AG08396 (cell line): ENCODE data around the gene TANC2.
"Not testable (repeated sequence)": the region's sequence is repeated elsewhere in the genome, so short reads cannot be mapped to it uniquely, and the experiment has no call there.

ENCODE experiments used
- DNase-seq: peaks from one replicate; pipeline ENCODE4 v3.0.0; 2012; ENCODE audit warnings: low spot score, mixed read lengths

The TANC2 gene

GRCh38 chr17:62964506-62964905 is 1.5 kb upstream of the TANC2 start:
- DNase-seq: no peak

GRCh38 chr17:62965174-62965685 is 805 bp upstream of the TANC2 start:
- DNase-seq: no peak

DNA sequence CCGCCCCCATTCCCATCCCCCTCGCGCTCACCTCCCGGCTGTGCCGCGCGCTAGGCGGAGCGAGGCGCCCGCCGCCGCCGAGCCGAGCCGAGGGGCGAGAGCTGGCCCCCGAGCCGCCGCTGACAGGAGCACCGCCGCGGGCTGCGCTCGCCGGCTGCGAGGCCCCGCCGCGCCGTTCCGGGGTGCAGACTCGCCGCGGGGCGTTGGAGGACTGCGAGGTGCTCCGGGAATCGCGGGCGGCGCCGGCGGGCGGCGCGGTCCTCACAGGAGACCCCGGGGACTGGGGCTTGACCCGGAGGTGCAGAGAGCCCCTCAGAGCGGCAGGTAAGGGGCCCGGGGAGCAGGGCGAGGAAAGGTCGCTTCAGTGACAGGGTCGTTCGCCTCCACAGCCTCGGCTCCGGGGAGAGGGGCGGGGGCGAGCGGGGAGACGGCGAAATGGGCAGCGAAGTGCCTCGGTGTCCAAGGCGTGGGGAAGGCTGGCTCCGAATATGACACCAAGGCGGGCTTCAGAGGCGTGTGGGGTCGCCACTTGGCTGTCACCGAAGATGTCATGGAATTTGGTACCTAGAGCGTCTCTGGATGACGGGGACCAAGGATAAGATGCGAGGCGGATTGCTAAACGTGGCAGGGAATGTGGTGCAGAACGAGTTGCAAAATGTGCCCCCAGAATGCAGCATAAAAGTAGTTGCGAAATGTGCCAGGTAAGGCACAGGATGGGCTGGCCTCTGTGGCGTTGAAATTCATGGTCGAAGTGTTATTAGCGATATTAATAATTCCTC is 580 bp downstream of the TANC2 start:
- peak; percentile 45 for DNase-seq

DNA sequence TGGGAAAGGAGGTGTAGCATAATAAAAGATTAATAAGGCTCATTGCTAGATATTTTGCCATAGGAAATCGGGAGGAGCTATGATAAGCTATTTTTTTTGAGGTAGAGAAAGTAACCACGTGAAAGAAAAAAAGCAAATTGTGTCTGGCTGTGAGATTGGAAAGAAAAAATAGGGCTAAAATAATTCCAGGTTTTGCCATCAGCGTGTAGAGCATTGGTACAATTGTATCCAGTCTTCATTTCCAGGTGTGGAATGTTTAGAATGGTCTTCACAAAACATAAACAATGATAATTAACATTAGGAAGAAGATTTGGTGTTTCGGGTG is 1.1 kb downstream of the TANC2 start:
- no peak for DNase-seq

DNA sequence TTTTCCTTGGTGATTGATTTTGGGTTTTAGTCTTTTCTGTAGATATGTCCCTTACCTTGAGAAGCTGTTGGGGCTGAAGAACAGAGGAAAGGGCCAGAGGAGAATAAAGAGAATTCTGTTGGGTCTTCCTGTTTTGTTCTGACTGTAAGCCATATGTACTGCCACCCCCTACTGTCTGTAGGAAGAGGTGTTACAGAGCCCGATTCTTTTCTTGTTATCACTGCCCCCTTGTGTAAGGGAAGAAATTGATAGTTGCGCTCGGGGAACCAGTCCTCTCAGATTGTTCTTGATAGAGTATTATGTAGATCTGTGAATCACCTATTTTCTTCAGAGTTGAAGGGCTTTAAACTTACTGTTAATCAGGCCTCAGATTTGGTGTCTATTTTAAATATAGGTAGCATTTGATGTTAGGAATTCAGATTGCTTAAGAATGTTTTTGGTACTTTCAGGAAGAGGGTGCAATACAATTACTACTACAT is 2.4 kb downstream of the TANC2 start:
- DNase-seq: peak; percentile 86

DNA sequence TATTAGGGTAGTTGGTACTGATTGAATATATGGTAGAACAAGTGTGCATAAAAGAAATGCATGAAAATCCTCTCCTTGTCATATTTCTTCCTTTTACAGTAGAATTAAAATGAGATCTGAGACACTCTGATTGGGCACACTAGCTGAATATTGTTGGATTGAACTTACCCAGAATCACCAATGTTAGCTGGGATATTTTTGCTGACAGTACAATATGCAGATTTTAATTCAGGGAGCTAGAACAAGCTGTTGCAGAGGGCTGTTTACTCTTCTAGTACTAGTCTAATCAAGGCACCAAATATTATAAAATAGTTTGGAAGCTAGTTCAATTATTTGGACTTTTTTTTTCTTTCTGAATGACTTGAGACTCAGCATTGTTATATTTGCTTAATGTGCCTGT is 4.6 kb downstream of the TANC2 start:
- DNase-seq: no peak

GRCh38 chr17:62971853-62972252 is 5.8 kb downstream of the TANC2 start:
- DNase-seq: no peak

DNA sequence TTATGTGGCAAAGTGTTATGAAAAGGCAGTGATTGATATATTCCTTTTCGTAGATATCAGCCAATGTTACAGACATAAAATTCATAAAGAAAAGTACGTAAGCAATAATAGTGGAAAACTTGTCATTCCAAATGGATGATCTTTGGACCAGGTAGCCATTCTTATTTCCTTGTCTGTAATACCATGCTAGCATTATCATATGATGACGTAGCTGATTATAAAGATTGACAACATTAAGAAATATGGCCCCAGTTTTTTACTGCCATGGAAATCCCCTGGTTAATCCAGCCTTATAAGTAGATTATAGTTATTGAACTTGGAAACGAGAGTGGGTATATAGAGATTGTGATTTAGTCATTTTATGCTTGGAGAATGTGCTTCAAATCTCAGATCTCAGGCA is 8.8 kb downstream of the TANC2 start:
- DNase-seq: no peak

DNA sequence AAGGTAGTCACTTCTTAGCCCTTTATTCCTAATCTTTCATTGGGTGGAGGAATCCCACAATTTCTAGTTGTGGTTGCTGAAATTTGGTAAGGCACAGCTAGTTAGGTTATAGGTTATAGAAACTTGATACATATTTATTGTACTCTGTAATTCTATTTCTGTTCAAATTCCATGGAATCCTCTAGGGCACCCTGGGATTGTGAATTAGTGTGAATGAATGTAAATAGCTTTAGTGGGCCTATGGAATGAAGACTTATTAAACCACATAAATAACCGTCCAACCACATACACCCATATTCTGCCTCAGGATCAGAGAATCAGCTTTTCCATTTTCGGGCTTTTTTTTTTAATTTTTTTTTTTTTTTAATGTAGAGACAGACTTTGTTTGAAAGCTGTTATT is 9.2 kb downstream of the TANC2 start:
- DNase-seq: no peak

DNA sequence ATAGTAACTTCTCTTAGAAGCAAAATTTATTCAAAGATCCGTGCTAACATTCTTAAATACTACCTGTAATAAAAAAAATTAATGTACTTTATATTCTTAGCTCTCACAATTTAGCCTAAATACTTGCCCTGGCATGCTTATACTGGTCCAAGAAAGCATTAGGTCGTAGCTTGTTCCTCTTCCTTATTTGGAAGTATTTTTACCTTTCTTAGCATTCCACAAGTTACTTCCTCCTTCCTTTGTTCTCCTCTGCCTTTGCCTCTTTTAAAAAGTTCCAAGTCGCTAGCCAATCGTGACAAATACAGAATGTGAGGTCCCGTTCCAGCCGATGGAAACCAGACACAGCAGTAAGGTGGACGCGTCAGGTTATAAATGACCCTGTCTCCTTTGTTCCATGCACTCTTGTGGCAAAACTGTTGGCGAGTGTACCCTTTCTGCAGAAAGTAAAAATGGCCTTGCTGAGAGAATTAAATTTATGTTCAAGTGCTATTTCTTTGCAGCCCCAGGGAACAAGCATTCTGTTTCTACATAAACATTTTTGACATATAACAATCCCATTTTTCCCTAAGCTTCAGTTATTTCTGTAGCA is 10.7 kb downstream of the TANC2 start:
- not testable (repeated sequence) for DNase-seq

- DNase-seq: no peak
Measured at GRCh38 chr17:62980842-62981241, 14.8 kb downstream of the TANC2 start.

- DNase-seq: no peak
Measured at GRCh38 chr17:62981933-62982332, 15.9 kb downstream of the TANC2 start.

DNA sequence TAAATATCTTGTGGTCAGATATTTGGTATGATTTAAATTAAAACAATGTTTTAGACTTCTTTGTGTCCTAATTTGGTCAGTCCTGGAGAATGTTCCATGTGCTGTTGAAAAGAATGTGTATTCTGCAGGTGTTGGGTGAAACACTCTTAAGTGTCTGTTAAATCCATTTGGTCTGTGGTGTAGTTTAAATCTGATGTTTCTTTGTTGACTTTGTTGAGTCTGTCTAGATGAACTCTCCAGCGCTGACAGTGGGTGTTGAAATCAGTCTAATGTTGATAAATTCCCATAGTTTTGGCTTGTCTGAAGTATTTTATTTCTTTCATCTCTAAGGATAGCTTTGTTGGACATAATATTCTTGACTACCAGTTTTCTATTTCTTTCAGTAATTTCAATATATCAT is 18.8 kb downstream of the TANC2 start:
- no peak for DNase-seq

DNA sequence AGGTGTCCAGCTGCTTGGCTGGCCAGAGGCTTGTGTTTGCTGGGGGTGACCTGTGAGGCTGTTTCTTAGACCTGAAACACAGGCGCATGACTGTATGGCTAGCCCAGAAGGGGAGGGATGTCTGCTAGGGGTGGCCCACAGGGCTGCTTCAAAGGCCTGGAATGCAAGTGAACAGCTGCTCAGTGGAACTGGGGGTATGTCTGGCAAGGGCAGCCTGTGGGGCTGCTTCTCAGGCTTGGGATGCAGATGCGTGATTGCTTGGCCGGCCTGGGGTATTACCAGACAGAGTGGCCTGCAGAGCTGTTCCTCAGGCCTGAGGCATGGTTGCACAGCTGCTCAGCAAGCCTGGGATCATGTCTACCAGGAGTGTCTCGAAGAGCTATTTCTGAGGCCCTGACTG is 20.5 kb downstream of the TANC2 start:
- no peak for DNase-seq

- DNase-seq: no peak
Measured at GRCh38 chr17:62987136-62987535, 21.1 kb downstream of the TANC2 start.

DNA sequence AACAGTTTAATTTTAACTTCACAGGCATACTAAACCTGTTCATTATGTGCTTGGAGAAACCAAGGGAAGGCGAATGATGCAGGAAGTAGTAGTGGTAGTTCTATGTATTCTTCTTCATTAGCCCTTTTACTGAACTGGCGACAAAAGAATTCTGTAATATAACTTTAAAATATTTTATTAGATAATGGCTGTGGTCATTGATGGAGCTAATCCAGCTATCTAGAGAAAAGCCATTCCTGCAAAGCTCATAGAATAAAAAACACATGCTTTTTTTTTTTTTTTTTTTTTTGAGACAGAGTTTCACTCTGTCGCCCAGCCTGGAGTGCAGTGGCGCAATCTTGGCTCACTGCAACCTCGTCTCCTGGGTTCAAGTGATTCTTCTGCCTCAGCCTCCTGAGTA is 23.5 kb downstream of the TANC2 start:
- DNase-seq: no peak

GRCh38 chr17:62994931-62995330 is 28.9 kb downstream of the TANC2 start:
- no peak for DNase-seq

DNA sequence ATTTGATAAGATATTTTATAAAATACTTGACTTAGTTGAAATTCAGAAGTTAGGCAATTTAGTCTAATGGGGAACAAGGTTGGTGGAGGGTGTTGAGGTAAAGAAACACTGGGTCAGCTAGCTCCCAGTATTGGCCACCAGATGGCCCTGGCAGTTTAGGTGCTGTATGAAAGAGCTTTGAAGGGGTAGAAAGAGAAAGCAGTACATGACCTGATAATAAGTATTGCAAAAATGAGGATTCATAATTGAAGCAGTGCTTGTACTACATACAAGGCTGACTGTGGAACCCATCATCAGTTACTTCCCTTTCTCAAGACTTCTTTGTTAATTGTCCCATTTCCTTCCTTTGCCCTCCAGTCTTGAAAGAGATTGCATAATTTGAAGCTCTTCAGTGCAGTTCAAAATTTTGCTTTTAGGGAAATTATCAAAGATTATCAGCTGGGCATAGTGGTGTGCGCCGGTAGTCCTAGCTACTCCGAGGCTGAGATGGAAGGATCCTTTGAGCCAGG is 29.4 kb downstream of the TANC2 start:
- DNase-seq: peak; percentile 26

- DNase-seq: no peak
Measured at GRCh38 chr17:62996221-62996620, 30.2 kb downstream of the TANC2 start.

DNA sequence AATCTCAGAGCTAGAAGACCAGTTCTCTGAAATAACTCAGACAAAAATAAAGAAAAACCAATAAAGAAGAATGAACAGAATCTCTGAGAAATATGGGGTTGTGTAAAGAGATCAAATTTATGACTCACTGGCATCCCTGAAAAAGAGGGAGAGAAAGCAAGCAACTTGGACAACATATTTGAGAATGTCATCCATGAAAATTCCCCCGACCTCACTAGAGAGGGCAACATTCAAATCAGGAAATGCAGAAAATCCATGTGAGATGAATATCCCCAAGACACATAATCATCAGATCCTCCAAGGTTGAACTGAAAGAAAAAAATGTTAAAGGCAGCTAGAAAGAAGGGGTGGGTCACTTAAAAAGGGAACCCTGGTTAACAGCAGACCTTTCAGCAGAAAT is 32.1 kb downstream of the TANC2 start:
- DNase-seq: no peak

- DNase-seq: no peak
Measured at GRCh38 chr17:62998665-62999393, 32.8 kb downstream of the TANC2 start.

GRCh38 chr17:62999736-63000135 is 33.7 kb downstream of the TANC2 start:
- DNase-seq: no peak
